ENCODE data around the gene TAF1A.

The TAF1A gene

GRCh38 chr1:222535455-222535854 lies 54.3 kb downstream of the TAF1A start:
- DNase-seq (ENCODE audit: low spot score), result no peak

- no peak for DNase-seq (ENCODE audit: low spot score)
Measured at GRCh38 chr1:222530852-222531251, 58.9 kb downstream of the TAF1A start.

GRCh38 chr1:222529916-222530315 lies 59.8 kb downstream of the TAF1A start:
- DNase-seq (ENCODE audit: low spot score), result no peak

- no peak for DNase-seq (ENCODE audit: low spot score)
Measured at GRCh38 chr1:222529181-222529580, 60.6 kb downstream of the TAF1A start.

GRCh38 chr1:222525951-222526350 lies 63.8 kb downstream of the TAF1A start:
- no peak for DNase-seq (ENCODE audit: low spot score)

GRCh38 chr1:222523852-222524251 lies 65.9 kb downstream of the TAF1A start:
- no peak for DNase-seq (ENCODE audit: low spot score)

- DNase-seq (ENCODE audit: low spot score), result no peak
Measured at GRCh38 chr1:222522105-222522915, 67.4 kb downstream of the TAF1A start.

- DNase-seq (ENCODE audit: low spot score), result no peak
Measured at GRCh38 chr1:222521299-222522104, 68.2 kb downstream of the TAF1A start.

Data from germinal center (tissue), 1 donor.